ENCODE data around the gene COL23A1.

Gene COL23A1

GRCh38 chr5:178475422-178475821, 114.8 kb downstream of the COL23A1 start:
- TF ChIP-seq, protein P1, sequence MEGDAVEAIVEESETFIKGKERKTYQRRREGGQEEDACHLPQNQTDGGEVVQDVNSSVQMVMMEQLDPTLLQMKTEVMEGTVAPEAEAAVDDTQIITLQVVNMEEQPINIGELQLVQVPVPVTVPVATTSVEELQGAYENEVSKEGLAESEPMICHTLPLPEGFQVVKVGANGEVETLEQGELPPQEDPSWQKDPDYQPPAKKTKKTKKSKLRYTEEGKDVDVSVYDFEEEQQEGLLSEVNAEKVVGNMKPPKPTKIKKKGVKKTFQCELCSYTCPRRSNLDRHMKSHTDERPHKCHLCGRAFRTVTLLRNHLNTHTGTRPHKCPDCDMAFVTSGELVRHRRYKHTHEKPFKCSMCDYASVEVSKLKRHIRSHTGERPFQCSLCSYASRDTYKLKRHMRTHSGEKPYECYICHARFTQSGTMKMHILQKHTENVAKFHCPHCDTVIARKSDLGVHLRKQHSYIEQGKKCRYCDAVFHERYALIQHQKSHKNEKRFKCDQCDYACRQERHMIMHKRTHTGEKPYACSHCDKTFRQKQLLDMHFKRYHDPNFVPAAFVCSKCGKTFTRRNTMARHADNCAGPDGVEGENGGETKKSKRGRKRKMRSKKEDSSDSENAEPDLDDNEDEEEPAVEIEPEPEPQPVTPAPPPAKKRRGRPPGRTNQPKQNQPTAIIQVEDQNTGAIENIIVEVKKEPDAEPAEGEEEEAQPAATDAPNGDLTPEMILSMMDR (conservative IDR thresholded peaks at IDR 0.05; ENCODE audit: low read depth), result no peak
- POLR2A ChIA-PET (ENCODE audit: low non-redundant PET), result no interaction called here
- no peak overlapping the region for H3K27ac ChIP-seq
- no peak for DNase-seq (ENCODE audit: low spot score)
- CTCF ChIA-PET, result no interaction called here

GRCh38 chr5:178474562-178475184, 115.5 kb downstream of the COL23A1 start:
- CTCF ChIA-PET, result no interaction called here
- TF ChIP-seq, protein P1 (conservative IDR thresholded peaks at IDR 0.05; ENCODE audit: low read depth), result no peak

DNA sequence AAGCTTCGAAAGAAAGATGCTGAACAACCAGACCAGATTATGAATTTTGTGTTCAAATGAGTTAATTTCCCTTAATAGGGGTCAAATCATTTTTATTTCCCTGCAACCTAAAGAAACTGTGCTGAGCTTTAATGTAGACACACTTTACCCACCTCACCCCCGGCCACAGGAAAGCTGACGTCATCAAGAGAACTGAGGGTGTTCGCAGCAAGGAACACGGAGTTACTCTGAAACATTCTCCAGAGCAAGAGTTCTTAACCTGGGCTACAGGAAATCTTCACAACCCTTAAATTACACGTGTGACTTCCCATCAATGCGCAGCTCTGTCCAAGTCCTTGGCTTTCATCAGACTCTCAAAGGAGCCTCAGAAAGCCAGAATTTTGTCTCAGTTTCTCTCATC, 116.3 kb downstream of the COL23A1 start:
- CTCF ChIA-PET, result interaction anchor here (1.1 kb wide), 1 partner anchor 12 kb away, joined by 4 read pairs; no protein-coding TSS in a partner anchor
- no peak overlapping the region for H3K27ac ChIP-seq
- POLR2A ChIA-PET (ENCODE audit: low non-redundant PET), result no interaction called here
- no peak for DNase-seq (ENCODE audit: low spot score)
- TF ChIP-seq, protein P1 (conservative IDR thresholded peaks at IDR 0.05; ENCODE audit: low read depth), result no peak

More at GRCh38 chr5:178474562-178475184, 115.5 kb downstream of the COL23A1 start:
- DNase-seq (ENCODE audit: low spot score), result peak; percentile 42
- POLR2A ChIA-PET (ENCODE audit: low non-redundant PET), result no interaction called here
- no peak overlapping the region for H3K27ac ChIP-seq

DNA sequence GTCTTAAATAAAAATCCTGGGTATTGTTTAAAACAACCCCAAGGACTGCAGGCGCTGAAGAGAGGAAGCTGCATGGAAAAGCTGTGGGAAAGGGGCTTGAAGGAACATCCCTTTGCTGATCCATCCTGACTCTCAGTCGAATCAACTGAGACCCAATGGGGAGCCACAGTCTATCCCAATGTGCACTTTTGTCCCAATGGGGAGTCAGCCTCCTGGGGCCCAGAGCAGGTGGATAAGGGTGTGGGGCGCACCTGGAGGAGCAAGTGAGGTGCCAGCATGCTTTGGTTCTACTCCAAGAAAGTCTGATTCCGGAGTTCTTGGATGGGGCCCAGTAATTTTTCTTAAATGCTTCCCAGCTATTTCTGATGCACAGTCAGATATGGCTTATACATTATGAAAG, 118.1 kb downstream of the COL23A1 start:
- DNase-seq (ENCODE audit: low spot score), result no peak
- ChIA-PET CTCF (interaction anchor here (0.7 to 1.9 kb wide), 2 partner anchors 11 to 79 kb away, joined by 6 to 8 read pairs; no protein-coding TSS in a partner anchor), POLR2A (ENCODE audit: low non-redundant PET) (no interaction called here)
- TF ChIP-seq, protein P1 (conservative IDR thresholded peaks at IDR 0.05; ENCODE audit: low read depth), result no peak
- H3K27ac ChIP-seq, result no peak overlapping the region

DNA sequence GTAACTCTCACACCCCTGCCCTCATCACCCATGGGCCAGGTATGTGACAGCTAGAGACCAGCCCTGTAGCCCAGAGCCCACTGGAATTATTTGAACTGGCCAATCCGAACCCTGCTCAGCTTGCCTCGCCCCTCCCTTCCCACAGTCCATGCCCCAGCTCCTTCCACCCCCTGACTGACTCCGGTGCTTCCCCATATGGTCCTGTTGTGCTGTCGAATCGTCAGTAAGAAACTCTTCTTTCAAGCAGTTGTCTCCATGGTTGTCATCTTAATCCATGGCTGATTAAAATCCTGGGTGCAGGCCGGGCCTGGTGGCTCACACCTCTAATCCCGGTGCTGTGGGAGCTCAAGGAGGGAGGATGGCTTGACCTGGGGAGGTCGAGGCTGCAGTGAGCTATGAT, 118.5 kb downstream of the COL23A1 start:
- no peak for DNase-seq (ENCODE audit: low spot score)
- H3K27ac ChIP-seq, result no peak overlapping the region
- POLR2A ChIA-PET (ENCODE audit: low non-redundant PET), result no interaction called here
- TF ChIP-seq, protein P1 (conservative IDR thresholded peaks at IDR 0.05; ENCODE audit: low read depth), result no peak
- CTCF ChIA-PET, result interaction anchor here (0.6 to 1.9 kb wide), 3 partner anchors 11 to 972 kb away, joined by 6 to 8 read pairs (median 7); no protein-coding TSS in a partner anchor

- H3K27ac ChIP-seq, result no peak overlapping the region
- ChIA-PET POLR2A (ENCODE audit: low non-redundant PET) (no interaction called here), CTCF (interaction anchor here (0.6 kb wide), 1 partner anchor 141 kb away, joined by 3 read pairs; no protein-coding TSS in a partner anchor)
- TF ChIP-seq, protein P1 (conservative IDR thresholded peaks at IDR 0.05; ENCODE audit: low read depth), result no peak
- DNase-seq (ENCODE audit: low spot score), result no peak
Measured at GRCh38 chr5:178470760-178471025, 119.5 kb downstream of the COL23A1 start.
